ENCODE results near the gene ELOVL2. TPM values are rescaled to one million over a fixed set of nuclear protein-coding genes. Genes with fewer than 3 reads are reported as not detected.

Gene ELOVL2
- total RNA-seq, 2 experiments from 2014 or later, result not detected

DNA sequence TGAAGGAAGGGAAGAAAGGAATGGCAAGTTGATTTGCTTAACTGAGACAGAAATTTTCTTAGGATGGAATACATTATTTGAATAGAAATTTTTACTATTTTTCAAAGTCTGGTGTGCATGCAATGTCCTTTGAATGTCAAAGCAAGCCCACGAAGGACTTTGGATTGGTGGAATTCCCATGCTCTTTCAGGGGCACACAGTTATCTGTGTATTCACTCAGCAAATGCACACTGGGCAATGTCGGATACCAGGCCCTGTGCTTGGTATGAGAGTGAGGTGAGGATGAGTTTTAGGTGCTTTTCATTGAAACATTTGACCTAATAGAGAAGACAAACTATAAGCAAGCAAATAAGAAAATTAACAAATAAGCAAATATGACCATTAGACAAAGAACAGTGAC is 83.9 kb downstream of the ELOVL2 start:
- Mint-ChIP-seq H3K36me3 (ENCODE audit: low read depth) (no peaks in the 10 kb centered on the region), H3K4me3 (no peak overlapping the region), H3K27ac (no peak overlapping the region), H3K9me3 (no peaks in the 10 kb centered on the region), H3K4me1 (ENCODE audit: low read depth) (peaks cover 3% of the 10 kb centered on the region), H3K27me3 (peaks cover 8% of the 10 kb centered on the region)
- ATAC-seq, result no peak
- intact Hi-C loops (cut with micrococcal nuclease), result no loop called here
- DNase-seq, result no peak
- ChIA-PET POLR2A (no interaction called here), CTCF (interaction anchor here (1.2 to 1.4 kb wide), 2 partner anchors 109 to 110 kb away, joined by 3 to 5 read pairs; no protein-coding TSS in a partner anchor)
- TF ChIP-seq, protein P1, sequence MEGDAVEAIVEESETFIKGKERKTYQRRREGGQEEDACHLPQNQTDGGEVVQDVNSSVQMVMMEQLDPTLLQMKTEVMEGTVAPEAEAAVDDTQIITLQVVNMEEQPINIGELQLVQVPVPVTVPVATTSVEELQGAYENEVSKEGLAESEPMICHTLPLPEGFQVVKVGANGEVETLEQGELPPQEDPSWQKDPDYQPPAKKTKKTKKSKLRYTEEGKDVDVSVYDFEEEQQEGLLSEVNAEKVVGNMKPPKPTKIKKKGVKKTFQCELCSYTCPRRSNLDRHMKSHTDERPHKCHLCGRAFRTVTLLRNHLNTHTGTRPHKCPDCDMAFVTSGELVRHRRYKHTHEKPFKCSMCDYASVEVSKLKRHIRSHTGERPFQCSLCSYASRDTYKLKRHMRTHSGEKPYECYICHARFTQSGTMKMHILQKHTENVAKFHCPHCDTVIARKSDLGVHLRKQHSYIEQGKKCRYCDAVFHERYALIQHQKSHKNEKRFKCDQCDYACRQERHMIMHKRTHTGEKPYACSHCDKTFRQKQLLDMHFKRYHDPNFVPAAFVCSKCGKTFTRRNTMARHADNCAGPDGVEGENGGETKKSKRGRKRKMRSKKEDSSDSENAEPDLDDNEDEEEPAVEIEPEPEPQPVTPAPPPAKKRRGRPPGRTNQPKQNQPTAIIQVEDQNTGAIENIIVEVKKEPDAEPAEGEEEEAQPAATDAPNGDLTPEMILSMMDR (IDR thresholded peaks at IDR 0.05), result no peak

DNA sequence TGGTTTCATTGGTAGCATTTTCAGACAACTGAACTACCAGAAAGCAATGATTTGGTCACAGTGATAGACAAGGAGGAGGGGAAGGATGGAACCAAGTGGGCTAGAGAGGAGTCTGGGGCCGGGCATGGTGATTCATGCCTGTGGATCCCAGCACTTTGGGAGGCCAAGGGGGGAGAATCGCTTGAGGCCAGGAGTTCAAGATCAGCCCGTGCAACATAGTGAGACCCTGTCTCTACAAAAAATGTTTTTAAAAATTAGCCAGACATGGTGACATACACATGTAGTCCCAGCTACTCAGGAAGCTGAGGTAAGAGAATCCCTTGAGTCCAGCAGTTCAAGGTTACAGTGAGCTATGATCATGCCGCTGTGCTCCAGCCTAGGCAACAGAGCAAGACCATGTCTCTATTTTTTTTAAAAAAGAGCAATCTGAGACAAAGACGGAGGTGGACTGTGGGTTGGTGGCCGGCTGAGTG is 86.7 kb downstream of the ELOVL2 start:
- H3K36me3 Mint-ChIP-seq (ENCODE audit: low read depth), result no peaks in the 10 kb centered on the region
- H3K27me3 Mint-ChIP-seq, result peaks cover 12% of the 10 kb centered on the region
- ChIA-PET CTCF (interaction anchor here (0.6 kb wide), 1 partner anchor 93 kb away, joined by 3 read pairs; no protein-coding TSS in a partner anchor), POLR2A (no interaction called here)
- no peak overlapping the region for H3K27ac Mint-ChIP-seq
- TF ChIP-seq, protein P1 (IDR thresholded peaks at IDR 0.05), result no peak
- DNase-seq, result no peak
- intact Hi-C loops (cut with micrococcal nuclease), result no loop called here
- no peaks in the 10 kb centered on the region for H3K9me3 Mint-ChIP-seq
- H3K4me3 Mint-ChIP-seq, result no peak overlapping the region
- no peaks in the 10 kb centered on the region for H3K4me1 Mint-ChIP-seq (ENCODE audit: low read depth)
- no peak for ATAC-seq

DNA sequence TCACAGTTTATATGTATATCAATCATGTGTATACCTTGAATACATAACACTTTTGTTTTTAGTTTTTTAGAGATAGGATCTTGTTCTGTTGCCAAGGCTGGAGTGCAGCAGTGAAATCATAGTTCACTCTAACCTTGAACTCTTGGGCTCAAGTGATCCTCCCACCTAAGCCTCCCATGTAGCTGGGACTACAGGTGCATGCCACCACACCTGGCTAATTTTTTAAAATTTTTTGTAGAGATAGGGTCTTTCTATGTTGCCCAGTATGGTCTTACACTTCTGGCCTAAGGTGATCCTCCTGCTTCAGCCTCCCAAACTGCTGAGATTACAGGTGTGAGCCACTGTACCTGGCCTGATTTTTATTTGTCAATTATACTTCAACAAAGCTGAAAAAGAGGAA is 87.3 kb downstream of the ELOVL2 start:
- Mint-ChIP-seq H3K27me3 (peaks cover 10% of the 10 kb centered on the region), H3K9me3 (no peaks in the 10 kb centered on the region), H3K4me3 (no peak overlapping the region), H3K36me3 (ENCODE audit: low read depth) (no peaks in the 10 kb centered on the region), H3K4me1 (ENCODE audit: low read depth) (no peaks in the 10 kb centered on the region), H3K27ac (no peak overlapping the region)
- ChIA-PET POLR2A (no interaction called here), CTCF (interaction anchor here (0.6 to 3.8 kb wide), 2 partner anchors 93 to 113 kb away, joined by 3 to 32 read pairs; no protein-coding TSS in a partner anchor)
- no peak for DNase-seq
- intact Hi-C loops (cut with micrococcal nuclease), result no loop called here
- TF ChIP-seq, protein P1 (IDR thresholded peaks at IDR 0.05), result no peak
- no peak for ATAC-seq

DNA sequence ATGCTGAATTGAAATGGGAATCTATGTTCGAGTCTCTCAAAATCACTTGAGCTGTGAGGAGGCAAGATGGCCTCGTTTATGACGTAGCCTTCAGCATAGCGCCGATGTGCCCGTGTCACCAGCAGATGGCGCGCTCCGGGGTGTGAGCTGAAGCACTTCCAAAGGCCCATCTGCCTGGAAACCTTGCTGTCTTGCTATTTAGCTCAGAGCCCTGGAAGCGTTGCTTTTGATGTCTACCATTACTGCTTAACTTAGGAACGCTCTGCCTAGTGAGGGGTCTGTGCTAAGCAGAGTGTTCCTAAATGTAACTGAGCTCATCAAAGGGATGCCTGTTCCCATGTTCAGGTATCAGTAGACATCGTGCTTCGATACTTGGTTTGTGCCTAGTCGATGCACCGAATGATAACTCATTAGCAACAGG is 89.5 kb downstream of the ELOVL2 start:
- H3K27ac Mint-ChIP-seq, result no peak overlapping the region
- ATAC-seq, result peak; percentile 89
- H3K9me3 Mint-ChIP-seq, result no peaks in the 10 kb centered on the region
- H3K4me3 Mint-ChIP-seq, result no peak overlapping the region
- TF ChIP-seq, protein P1 (IDR thresholded peaks at IDR 0.05), result peak; percentile 81
- POLR2A ChIA-PET, result no interaction called here
- no peaks in the 10 kb centered on the region for H3K36me3 Mint-ChIP-seq (ENCODE audit: low read depth)
- intact Hi-C loops (cut with micrococcal nuclease), result loop anchor here (5.0 kb wide), 2 partner anchors 113 to 543 kb away; no protein-coding TSS in a partner anchor
- peak; percentile 83 for DNase-seq
- H3K4me1 Mint-ChIP-seq (ENCODE audit: low read depth), result no peaks in the 10 kb centered on the region
- peaks cover 6% of the 10 kb centered on the region for H3K27me3 Mint-ChIP-seq
- CTCF ChIA-PET, result interaction anchor here (0.8 to 3.8 kb wide), 35 partner anchors 8 to 621 kb away, joined by 3 to 32 read pairs (median 4); no protein-coding TSS in a partner anchor

DNA sequence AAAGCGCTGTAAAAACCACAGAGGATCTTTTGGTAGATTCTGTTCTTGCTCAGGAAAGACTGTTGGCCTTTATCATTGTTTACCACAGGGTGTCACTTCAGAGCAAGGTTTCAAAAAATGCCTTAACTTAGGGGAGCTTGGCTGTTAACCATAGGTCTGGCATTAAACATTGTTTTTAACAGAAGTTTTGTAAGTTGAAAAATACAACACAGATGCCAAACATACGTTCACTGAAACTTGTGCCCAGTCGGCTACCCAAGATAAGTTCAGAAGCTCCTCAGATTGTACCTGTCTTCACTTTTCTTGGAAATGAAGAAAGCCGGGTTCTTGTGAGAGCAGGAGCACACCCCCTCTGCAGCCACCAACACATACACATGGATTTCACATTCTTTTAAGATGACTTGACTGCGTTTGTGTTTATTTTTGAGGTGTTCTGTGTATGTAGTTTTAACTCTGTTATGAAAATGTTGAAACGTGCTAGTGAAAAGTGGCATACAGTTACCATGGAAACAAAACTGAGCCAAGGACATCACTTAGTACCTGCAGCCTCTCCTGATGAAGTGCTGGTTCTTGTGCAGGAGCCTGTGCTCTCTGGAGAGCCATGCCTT is 92.3 kb downstream of the ELOVL2 start:
- TF ChIP-seq, protein P1 (IDR thresholded peaks at IDR 0.05), result no peak
- ChIA-PET POLR2A (no interaction called here), CTCF (interaction anchor here (0.7 to 1.3 kb wide), 4 partner anchors 94 to 118 kb away, joined by 3 to 4 read pairs (median 4); no protein-coding TSS in a partner anchor)
- Mint-ChIP-seq H3K27me3 (peaks cover 7% of the 10 kb centered on the region), H3K36me3 (ENCODE audit: low read depth) (no peaks in the 10 kb centered on the region), H3K27ac (no peak overlapping the region), H3K4me1 (ENCODE audit: low read depth) (no peaks in the 10 kb centered on the region), H3K4me3 (no peak overlapping the region), H3K9me3 (no peaks in the 10 kb centered on the region)
- ATAC-seq (no peak), DNase-seq (no peak)
- intact Hi-C loops (cut with micrococcal nuclease), result loop anchor here (5.0 kb wide), 2 partner anchors 116 to 546 kb away; no protein-coding TSS in a partner anchor
